HG02623 (cell line): Measurements from ENCODE around the gene RASA3.

Experiments
- ATAC-seq: cut with Tn5 transposase; IDR thresholded peaks from one replicate; pipeline ENCODE4 v1.9.1; 2021; ENCODE audit warnings: moderate library complexity; ENCODE audit not compliant: unreplicated experiment

RASA3 gene

GRCh38 chr13:114069376-114070097 lies 62.9 kb downstream of the RASA3 start:
- no peak for ATAC-seq

- no peak for ATAC-seq
These were observed 63.6 kb downstream of the RASA3 start for GRCh38 chr13:114068656-114069318.

GRCh38 chr13:114067886-114068651 lies 64.4 kb downstream of the RASA3 start:
- no peak for ATAC-seq

- peak; percentile 57 for ATAC-seq
These were observed 65.0 kb downstream of the RASA3 start for GRCh38 chr13:114067381-114067885.

GRCh38 chr13:114066956-114067355 lies 65.5 kb downstream of the RASA3 start:
- no peak for ATAC-seq

GRCh38 chr13:114065926-114066774 lies 66.3 kb downstream of the RASA3 start:
- no peak for ATAC-seq

GRCh38 chr13:114065141-114065925 lies 67.1 kb downstream of the RASA3 start:
- ATAC-seq, result no peak

GRCh38 chr13:114064450-114065140 lies 67.8 kb downstream of the RASA3 start:
- ATAC-seq, result no peak

GRCh38 chr13:114063545-114064449 lies 68.6 kb downstream of the RASA3 start:
- no peak for ATAC-seq

GRCh38 chr13:114062754-114063153 lies 69.7 kb downstream of the RASA3 start:
- ATAC-seq, result no peak

GRCh38 chr13:114062341-114062740 lies 70.1 kb downstream of the RASA3 start:
- ATAC-seq, result no peak

GRCh38 chr13:114061744-114062143 lies 70.7 kb downstream of the RASA3 start:
- no peak for ATAC-seq

GRCh38 chr13:114061047-114061446 lies 71.4 kb downstream of the RASA3 start:
- ATAC-seq, result no peak

- ATAC-seq, result no peak
These were observed 72.2 kb downstream of the RASA3 start for GRCh38 chr13:114059946-114060860.

GRCh38 chr13:114059428-114059827 lies 73.0 kb downstream of the RASA3 start:
- ATAC-seq, result no peak

GRCh38 chr13:114058051-114058867 lies 74.2 kb downstream of the RASA3 start:
- no peak for ATAC-seq
